IMR-90 (cell line): ENCODE measurements around the gene FBXW11.

ENCODE experiments used
- BHLHE40 ChIP-seq: fragments of 150-350 bp; IDR thresholded peaks from 2 replicates; pipeline ENCODE4 v1.6.1; 2016; ENCODE audit warnings: mild to moderate bottlenecking, low read depth, low read length
- CTCF ChIP-seq: conservative IDR thresholded peaks from 2 replicates; pipeline ENCODE4 v1.5.1; 2012; ENCODE audit warnings: mild to moderate bottlenecking, low read depth, low read length, improper control_type of control experiment

GRCh38 chr5:171956314-171956713, 50.1 kb downstream of the FBXW11 start:
- TF ChIP-seq CTCF: no peak
- no peak for TF ChIP-seq BHLHE40
